OCI-LY3 (cell line): ENCODE measurements around the gene S1PR5.
"Not testable (repeated sequence)": the region's sequence is repeated elsewhere in the genome, so short reads cannot be mapped to it uniquely, and the experiment has no call there.

Source experiments
- H2AFZ ChIP-seq: fragments of 200-600, 300-600 bp; shearing (Covaris generic); 2 replicates; pipeline ENCODE4 v1.6.0; 2014; ENCODE audit warnings: antibody characterized with exemption, low read depth, low read length
- H3K27ac ChIP-seq: fragments of 200-600, 300-600 bp; sonication (generic); 2 replicates; pipeline ENCODE4 v1.5.1; 2014; ENCODE audit warnings: mild to moderate bottlenecking, low read length, moderate library complexity, mixed read lengths
- H3K27me3 ChIP-seq: fragments of 200-600, 300-600 bp; sonication (generic); 2 replicates; pipeline ENCODE4 v1.6.1; 2014; ENCODE audit warnings: low read depth, low read length, mixed read lengths
- H3K36me3 ChIP-seq: fragments of 200-600, 300-600 bp; sonication (generic); replicated peaks from 2 replicates; pipeline ENCODE3; 2014; ENCODE audit warnings: low read depth, low read length, mixed read lengths
- H3K4me1 ChIP-seq: fragments of 300-600, 200-600 bp; sonication (generic); 2 replicates; pipeline ENCODE4 v1.6.1; 2014; ENCODE audit warnings: low read length, mixed read lengths
- H3K4me2 ChIP-seq: fragments of 200-600, 300-600 bp; sonication (generic); 2 replicates; pipeline ENCODE4 v1.6.1; 2014; ENCODE audit warnings: low read length, mixed read lengths
- H3K4me3 ChIP-seq: fragments of 300-600, 200-600 bp; sonication (generic); 2 replicates; pipeline ENCODE4 v1.5.1; 2014; ENCODE audit warnings: antibody characterized with exemption, mild to moderate bottlenecking, low read length, moderate library complexity
- H3K79me2 ChIP-seq: fragments of 300-600, 200-600 bp; shearing (Covaris generic); 2 replicates; pipeline ENCODE4 v1.6.1; 2014; ENCODE audit warnings: mild to moderate bottlenecking, low read length, mixed read lengths
- H3K9ac ChIP-seq: fragments of 300-600, 200-600 bp; shearing (Covaris generic); 2 replicates; pipeline ENCODE4 v1.6.0; 2014; ENCODE audit warnings: mild to moderate bottlenecking, low read length, moderate library complexity
- H3K9me3 ChIP-seq: fragments of 200-600, 300-600 bp; shearing (Covaris generic); 2 replicates; pipeline ENCODE4 v1.6.1; 2014; ENCODE audit warnings: low read length, mixed read lengths; ENCODE audit not compliant: insufficient read depth
- H4K20me1 ChIP-seq: fragments of 200-600, 300-600 bp; sonication (generic); 2 replicates; pipeline ENCODE4 v1.6.1; 2016; ENCODE audit warnings: low read length, mixed read lengths; ENCODE audit not compliant: insufficient read depth
- EZH2phosphoT487 ChIP-seq: fragments of 200-600 bp; shearing (Covaris generic); IDR thresholded peaks from 2 replicates; pipeline ENCODE4 v1.6.1; 2018; ENCODE audit warnings: antibody characterized with exemption, mixed run types, low read depth
- TF ChIP-seq, protein P1 (sequence below): fragments of 200-600, 300-600 bp; sonication (generic); IDR thresholded peaks from 2 replicates; pipeline ENCODE4 v1.5.1; 2014; ENCODE audit warnings: antibody characterized with exemption, low read length, low read depth

S1PR5 gene

DNA sequence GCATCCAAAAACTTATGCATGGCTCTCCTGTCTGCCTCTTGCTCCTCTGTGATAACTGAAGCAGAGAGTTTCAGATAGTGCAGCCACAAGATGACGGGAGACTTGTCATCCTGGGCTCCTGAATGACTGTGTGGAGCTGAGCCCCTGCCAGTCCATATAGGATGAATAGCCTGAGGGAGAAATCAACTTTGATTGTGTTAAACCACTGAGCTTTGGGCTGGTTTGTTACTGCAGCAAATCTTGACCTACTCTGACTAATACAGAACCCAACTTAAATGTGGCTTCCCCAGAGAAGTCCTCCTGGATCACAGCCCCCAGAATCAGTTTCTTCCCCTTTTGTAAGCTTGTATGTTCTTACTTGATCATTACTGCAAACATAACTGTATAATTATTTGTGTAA, 15.2 kb upstream of the S1PR5 start:
- no peaks in the 10 kb centered on the region for H4K20me1 ChIP-seq
- H3K9me3 ChIP-seq, result no peaks in the 10 kb centered on the region
- no peak overlapping the region for H3K27ac ChIP-seq
- no peak overlapping the region for H2AFZ ChIP-seq
- TF ChIP-seq EZH2phosphoT487, result no peak
- TF ChIP-seq, protein P1, sequence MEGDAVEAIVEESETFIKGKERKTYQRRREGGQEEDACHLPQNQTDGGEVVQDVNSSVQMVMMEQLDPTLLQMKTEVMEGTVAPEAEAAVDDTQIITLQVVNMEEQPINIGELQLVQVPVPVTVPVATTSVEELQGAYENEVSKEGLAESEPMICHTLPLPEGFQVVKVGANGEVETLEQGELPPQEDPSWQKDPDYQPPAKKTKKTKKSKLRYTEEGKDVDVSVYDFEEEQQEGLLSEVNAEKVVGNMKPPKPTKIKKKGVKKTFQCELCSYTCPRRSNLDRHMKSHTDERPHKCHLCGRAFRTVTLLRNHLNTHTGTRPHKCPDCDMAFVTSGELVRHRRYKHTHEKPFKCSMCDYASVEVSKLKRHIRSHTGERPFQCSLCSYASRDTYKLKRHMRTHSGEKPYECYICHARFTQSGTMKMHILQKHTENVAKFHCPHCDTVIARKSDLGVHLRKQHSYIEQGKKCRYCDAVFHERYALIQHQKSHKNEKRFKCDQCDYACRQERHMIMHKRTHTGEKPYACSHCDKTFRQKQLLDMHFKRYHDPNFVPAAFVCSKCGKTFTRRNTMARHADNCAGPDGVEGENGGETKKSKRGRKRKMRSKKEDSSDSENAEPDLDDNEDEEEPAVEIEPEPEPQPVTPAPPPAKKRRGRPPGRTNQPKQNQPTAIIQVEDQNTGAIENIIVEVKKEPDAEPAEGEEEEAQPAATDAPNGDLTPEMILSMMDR, result no peak
- H3K36me3 ChIP-seq, result no peaks in the 10 kb centered on the region
- H3K9ac ChIP-seq, result no peak overlapping the region
- H3K4me2 ChIP-seq, result no peak overlapping the region
- H3K79me2 ChIP-seq, result no peaks in the 10 kb centered on the region
- no peaks in the 10 kb centered on the region for H3K4me1 ChIP-seq
- peaks cover 10% of the 10 kb centered on the region for H3K27me3 ChIP-seq
- H3K4me3 ChIP-seq, result no peak overlapping the region

DNA sequence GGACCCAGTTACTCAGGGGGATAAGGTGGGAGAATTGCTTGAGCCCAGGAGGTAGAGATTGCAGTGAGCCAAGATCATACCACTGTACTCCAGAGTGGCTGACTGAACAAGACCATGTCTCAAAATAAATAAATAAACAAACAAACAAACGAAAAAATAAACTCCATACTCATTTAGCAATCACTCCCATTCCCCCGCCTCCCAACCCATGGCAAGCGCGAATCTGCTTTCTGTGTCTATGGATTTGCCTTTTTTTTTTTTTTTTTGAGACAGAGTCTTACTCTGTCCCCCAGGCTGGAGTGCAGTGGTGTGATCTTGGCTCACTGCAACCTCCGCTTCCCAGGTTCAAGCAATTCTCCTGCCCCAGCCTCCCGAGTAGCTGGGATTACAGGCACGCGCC, 9.6 kb upstream of the S1PR5 start:
- not testable (repeated sequence) for H3K9ac ChIP-seq, H3K27ac ChIP-seq

DNA sequence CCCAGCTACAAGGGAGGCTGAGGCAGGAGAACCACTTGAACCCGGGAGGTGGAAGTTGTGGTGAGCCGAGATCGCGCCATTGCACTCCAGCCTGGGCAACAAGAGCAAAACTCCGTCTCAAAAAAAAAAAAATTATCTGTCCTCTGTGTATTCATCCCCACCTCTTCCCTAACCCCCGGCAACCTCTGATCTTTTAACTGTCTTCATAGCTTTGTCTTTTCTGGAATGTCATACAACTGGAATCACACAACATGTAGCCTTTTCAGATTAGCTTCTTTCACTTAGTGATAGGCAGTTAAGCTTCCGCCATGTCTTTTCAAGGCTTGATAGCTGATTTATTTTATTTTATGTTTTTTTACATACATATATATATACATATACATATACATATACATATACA, 8.4 kb upstream of the S1PR5 start:
- Histone ChIP-seq H3K4me3 (no peak overlapping the region), H3K9me3 (no peaks in the 10 kb centered on the region), H2AFZ (no peak overlapping the region), H4K20me1 (no peaks in the 10 kb centered on the region), H3K4me1 (no peaks in the 10 kb centered on the region), H3K27ac (no peak overlapping the region), H3K27me3 (peaks cover 11% of the 10 kb centered on the region), H3K36me3 (no peaks in the 10 kb centered on the region), H3K9ac (no peak overlapping the region), H3K79me2 (no peaks in the 10 kb centered on the region), H3K4me2 (no peak overlapping the region)
- TF ChIP-seq, protein P1, result no peak
- TF ChIP-seq EZH2phosphoT487, result no peak

More for the DNA sequence above, 9.6 kb upstream of the S1PR5 start:
- H3K79me2 ChIP-seq, H3K36me3 ChIP-seq, H4K20me1 ChIP-seq, H3K4me1 ChIP-seq, H3K4me2 ChIP-seq, H3K4me3 ChIP-seq, H3K9me3 ChIP-seq, H2AFZ ChIP-seq, H3K27me3 ChIP-seq: not testable (repeated sequence)

DNA sequence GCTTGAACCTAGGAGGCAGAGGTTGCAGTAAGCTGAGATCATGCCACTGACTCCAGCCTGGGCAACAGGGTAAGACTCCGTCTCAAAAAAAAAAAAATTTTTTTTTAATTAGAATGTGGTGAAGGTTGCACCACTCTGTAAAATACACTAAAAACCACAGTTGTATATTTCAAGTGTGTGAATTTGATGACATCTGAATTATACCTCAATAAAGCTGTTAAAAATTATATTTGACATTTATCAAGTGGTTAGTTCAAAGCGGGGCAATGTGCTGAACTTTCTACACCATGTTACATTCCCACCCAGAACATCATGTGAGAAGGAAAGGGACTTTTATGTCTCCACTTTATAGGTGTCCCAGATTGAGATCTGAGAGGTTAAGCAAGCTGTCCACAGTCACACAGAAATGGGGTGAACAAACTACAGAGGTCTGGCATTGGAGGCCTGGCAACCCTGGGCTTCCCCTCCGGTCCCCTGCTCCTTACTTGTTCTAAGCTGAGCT, 5.9 kb upstream of the S1PR5 start:
- Histone ChIP-seq H3K27ac (no peak overlapping the region), H4K20me1 (no peaks in the 10 kb centered on the region), H3K27me3 (peaks cover 31% of the 10 kb centered on the region), H3K4me2 (no peak overlapping the region), H3K9ac (no peak overlapping the region), H3K79me2 (no peaks in the 10 kb centered on the region), H3K4me1 (peaks cover 12% of the 10 kb centered on the region), H3K4me3 (no peak overlapping the region), H3K36me3 (no peaks in the 10 kb centered on the region), H2AFZ (no peak overlapping the region), H3K9me3 (no peaks in the 10 kb centered on the region)
- TF ChIP-seq EZH2phosphoT487, result no peak
- TF ChIP-seq, protein P1, result no peak
